DMS53 treated with DMSO at 0.1 percent for 48 hours (cell line): Measurements from ENCODE around the gene ARNT2.
"Not testable (repeated sequence)": the region's sequence is repeated elsewhere in the genome, so short reads cannot be mapped to it uniquely, and the experiment has no call there.

Experiments
- DNase-seq: peaks from one replicate; lab custom pipeline; 2025; ENCODE audit not compliant: unreplicated experiment; lab: John Stamatoyannopoulos, UW

ARNT2 gene

GRCh38 chr15:80509800-80510199 is 105.6 kb downstream of the ARNT2 start:
- no peak for DNase-seq

DNA sequence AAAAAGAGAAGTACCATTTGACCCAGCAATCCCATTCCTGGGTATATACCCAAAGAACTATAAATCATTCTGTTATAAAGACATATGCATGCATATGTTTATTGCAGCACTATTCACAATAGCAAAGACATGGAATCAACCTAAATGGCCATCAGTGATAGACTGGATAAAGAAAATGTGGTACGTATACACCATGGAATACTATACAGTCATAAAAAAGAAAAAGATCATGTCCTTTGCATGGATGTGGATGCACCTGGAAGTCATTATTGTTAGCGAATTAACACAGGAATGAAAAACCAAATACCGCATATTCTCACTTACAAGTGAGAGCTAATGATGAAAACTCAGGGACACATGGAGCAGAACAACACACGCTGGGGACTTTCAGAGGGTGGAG is 106.8 kb downstream of the ARNT2 start:
- DNase-seq, result not testable (repeated sequence)

DNA sequence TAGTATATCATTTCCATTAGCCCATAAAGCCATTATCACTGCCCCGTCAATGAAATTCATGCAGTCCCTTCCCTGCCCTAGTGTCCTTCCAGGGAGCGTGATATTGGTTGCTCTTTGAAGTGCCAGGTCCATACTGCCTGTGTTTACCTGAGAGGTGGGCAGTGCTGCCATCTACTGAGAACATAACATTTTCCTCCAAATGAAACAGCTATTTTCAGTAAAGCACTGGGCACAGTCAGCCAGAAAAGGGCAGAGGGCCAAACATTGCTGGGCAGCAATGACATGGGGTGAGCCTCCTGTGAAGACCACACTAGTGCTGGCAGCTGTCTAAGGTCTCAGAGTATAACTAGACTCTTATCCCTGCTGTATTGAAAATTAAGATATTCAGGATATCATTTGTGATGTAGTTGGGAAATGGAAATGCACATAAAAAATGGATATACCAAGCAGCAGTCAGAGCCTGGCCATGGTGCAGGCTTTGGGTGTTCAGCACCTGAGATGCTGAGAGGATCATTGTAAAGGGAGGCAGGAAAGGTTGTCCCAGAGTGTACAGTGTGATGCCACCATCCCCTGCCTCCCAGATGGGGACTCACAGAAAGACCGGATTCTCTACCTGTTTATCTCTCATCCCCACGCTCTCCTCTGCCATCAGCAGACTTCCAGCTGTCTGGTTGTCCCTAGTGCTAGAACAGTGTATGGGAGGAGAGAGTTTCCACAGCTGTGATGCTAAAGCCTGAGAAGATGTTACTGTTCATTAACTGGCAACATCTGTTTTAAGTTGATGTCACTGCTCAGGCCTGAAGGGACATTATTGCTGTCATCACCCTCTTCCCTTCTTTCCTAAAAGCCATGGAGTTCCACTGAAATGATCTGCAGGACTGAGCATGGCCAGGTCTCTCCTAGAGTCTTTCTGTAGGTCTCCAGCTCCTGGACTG is 108.8 kb downstream of the ARNT2 start:
- DNase-seq, result peak; percentile 1

GRCh38 chr15:80514071-80514780 is 110.0 kb downstream of the ARNT2 start:
- no peak for DNase-seq

- DNase-seq, result no peak
These were observed 113.1 kb downstream of the ARNT2 start for GRCh38 chr15:80517290-80517689.

GRCh38 chr15:80518522-80518921 is 114.3 kb downstream of the ARNT2 start:
- DNase-seq, result no peak

GRCh38 chr15:80523746-80524145 is 119.6 kb downstream of the ARNT2 start:
- no peak for DNase-seq

DNA sequence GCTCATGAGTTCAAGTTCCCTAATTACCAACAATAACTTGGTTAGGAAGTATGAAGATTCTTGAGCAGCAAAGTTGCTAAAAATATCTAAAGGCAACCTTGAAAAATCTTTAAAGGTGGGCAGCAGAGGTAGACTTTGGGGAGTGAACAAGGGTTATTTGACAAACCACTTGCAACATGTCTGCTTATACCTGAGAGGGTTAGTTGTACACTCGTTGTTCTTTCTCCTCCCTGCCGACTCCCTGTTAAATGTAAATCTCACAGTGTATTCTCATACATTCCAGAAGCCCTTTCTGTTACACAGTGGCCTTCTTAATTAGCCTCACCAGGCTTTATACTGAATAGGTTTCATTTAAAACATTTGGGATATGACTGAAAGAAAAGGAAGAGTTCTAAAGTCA is 121.7 kb downstream of the ARNT2 start:
- no peak for DNase-seq

DNA sequence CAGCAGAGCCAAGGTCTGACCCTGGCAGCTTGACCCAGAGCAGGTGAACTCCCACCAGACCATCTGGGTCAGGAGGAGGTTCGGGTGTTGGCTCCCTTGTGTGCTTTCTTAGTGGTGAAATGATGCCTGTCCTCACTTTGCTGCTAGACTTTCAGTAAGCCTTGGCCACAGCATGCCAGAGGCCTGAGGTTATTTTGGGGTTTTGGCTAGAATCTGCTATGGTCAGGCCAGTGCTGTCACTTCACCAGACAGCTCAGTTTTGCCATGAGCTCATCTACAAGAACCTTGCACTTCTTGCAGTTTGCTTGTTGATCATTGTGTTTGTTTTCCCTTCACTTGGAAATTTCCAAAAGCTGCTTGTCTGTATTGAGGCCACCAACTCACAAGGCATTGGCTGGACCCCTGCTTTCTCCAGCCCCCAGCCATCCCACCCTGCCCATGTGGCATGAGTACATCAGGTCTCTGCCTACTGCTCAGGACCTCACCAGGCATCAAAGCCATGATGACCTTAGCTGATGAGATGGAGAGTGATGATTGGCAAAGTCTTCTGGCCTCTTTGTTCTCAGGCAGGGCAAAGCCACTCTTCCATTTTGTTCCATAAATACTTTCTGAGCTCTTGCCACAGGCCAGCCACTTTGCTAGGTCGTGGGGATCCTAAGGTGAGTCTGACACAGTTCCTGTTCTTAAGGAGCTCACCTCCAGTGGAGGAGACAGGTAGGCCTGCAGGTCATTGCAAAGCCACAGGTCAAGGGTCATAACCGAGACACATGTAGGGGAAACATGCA is 122.6 kb downstream of the ARNT2 start:
- no peak for DNase-seq

DNA sequence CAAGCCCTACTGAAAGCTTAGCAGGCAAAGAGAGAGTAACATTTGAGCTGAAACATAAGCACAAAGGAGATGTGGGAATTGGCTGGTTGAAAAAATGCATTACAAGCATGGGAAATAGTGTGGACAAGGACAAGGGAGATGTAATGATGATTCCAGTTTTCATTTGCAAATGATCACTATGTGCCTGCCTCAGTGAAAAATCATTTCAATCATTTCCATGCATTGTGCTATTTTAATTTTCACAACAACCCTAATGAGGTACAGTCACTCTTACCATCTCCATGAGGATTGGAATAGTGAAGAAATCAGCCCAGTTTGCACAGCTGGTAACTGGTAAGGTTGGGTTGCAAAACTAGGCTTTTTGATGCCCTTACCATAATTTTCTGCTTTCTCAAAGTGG is 123.2 kb downstream of the ARNT2 start:
- no peak for DNase-seq

- DNase-seq, result no peak
These were observed 123.8 kb downstream of the ARNT2 start for GRCh38 chr15:80527961-80528360.

DNA sequence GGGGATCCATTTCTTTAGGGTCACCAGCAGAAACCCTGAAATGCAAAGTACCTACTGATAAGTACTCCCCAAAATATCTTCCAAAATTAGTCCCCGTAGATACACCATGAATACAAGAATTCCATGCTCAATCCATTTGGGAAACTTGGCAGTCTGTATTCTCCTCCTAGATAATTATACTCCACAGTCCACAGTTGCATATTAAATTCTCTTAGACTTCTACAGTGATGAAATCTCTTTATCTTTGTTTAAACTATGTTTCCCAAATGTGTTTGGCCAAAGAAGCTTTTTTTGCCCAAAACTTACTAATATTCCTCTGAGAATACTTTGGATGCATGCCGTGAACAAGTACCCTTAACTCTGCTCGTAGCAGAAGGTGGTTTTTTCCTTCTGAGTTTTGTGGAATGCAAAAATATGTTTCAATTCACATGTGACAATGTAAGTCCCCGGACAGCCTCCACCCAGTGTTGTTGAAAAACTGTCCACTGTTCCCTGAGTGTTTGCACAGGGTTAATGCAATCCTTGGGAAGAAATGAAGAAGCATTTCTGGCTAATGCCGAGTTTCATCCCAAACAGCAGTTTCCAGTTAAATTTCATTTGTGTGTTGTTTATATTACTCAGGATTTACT is 126.7 kb downstream of the ARNT2 start:
- no peak for DNase-seq

DNA sequence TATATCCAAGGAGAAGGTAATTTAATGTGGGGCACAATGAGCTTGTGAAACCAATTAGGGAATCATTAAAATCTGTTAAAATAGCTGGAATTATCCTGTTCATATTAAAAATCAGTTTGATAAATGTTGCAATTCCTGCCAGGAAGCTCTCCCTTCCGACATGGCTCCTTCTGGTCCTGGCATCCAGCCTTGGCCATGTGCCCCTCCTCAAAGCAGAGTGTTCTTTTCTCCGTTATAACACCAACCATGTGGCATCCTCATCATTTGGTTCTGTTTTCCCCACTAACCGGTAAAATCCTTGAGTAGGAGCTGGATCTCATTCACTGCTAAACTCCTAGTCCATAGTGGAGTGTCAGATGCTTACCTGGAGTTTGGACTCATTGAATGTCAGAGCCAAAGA is 127.2 kb downstream of the ARNT2 start:
- DNase-seq, result no peak

DNA sequence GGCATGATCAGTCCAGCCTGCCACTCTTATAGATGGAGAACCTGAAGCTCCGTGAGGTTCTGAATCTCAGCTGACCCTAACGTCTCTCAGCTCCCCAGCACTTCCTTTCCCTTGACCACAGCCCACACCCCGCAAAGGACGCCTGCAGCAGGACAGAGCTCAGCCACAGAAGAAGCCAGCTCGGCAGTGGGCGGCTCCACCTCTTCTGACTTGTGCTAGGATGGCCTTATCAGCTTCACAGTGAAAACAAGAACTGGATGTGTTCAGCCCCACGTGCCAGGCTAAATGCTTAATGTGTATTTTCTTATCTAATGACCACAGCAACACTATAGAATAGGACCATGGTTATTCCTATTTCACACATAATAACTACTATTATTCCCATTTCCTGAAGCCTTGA is 127.6 kb downstream of the ARNT2 start:
- DNase-seq, result no peak

- DNase-seq, result no peak
These were observed 129.7 kb downstream of the ARNT2 start for GRCh38 chr15:80533790-80534333.

GRCh38 chr15:80536231-80536630 is 132.0 kb downstream of the ARNT2 start:
- DNase-seq, result peak; percentile 68

- peak; percentile 40 for DNase-seq
These were observed 132.5 kb downstream of the ARNT2 start for GRCh38 chr15:80536716-80537115.

DNA sequence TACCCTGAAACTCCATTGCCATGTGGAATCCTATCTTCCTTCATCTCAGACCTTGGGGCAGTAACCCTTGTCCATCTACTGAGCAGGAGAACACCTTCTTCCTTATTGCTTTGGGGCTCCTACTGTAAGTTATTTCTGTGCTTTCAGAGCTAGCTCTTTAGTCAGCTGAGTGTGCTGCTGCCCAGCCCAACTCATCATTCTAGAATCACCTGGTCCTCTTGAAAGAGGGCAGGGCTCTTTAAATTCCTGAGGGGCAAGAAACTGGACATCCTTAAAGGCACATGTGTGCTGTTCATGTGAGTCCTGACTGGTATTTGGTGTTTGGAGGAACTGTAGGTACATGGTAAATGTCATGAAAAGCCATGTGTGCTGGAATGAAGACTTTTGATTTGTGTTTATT is 140.9 kb downstream of the ARNT2 start:
- no peak for DNase-seq

DNA sequence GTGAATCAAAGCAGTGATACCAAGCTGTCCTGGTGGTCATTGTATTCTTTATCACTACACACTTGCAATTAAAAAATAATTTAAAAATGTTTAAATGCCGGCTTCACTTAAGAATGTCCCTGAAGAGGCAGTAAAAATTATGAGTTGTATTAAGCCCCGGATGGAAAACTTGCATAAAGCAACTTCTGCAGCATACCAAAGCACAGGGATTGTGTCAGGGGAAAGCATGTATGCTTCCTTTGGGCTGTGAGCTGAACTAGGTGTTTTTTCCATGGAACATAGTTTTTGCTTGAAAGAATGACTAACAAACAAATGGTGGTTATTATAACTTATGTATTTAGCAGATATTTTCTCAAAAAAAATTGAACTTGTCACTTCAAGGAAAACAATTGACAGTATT is 143.1 kb downstream of the ARNT2 start:
- no peak for DNase-seq

- DNase-seq, result no peak
These were observed 145.0 kb downstream of the ARNT2 start for GRCh38 chr15:80549191-80549590.

- DNase-seq, result no peak
These were observed 145.5 kb downstream of the ARNT2 start for GRCh38 chr15:80549654-80550053.
